IPS-20b (cell line): Measurements from ENCODE around the gene F7.
"Not testable (repeated sequence)": the region's sequence is repeated elsewhere in the genome, so short reads cannot be mapped to it uniquely, and the experiment has no call there.

Source experiments
- H3K27ac ChIP-seq: one replicate; pipeline ENCODE4 v1.5.1; 2013; ENCODE audit warnings: low read length
- H3K27me3 ChIP-seq: 2 replicates; pipeline ENCODE4 v1.6.1; 2013; ENCODE audit warnings: mild to moderate bottlenecking, low read length, inconsistent platforms; ENCODE audit not compliant: insufficient read depth
- H3K36me3 ChIP-seq: 2 replicates; pipeline ENCODE4 v1.6.1; 2013; ENCODE audit warnings: low read depth, mild to moderate bottlenecking, inconsistent platforms, low read length, moderate library complexity; ENCODE audit not compliant: insufficient read depth
- H3K4me1 ChIP-seq: 2 replicates; pipeline ENCODE4 v1.6.1; 2013; ENCODE audit warnings: mild to moderate bottlenecking, control low read depth, inconsistent platforms, low read length, moderate library complexity; ENCODE audit not compliant: insufficient read depth
- H3K4me3 ChIP-seq: 2 replicates; pipeline ENCODE4 v1.5.1; 2013; ENCODE audit warnings: mild to moderate bottlenecking, low read length, inconsistent platforms
- H3K9ac ChIP-seq: 2 replicates; pipeline ENCODE4 v1.6.1; 2013; ENCODE audit warnings: low read depth, mild to moderate bottlenecking, inconsistent platforms, low read length, moderate library complexity
- H3K9me3 ChIP-seq: 2 replicates; pipeline ENCODE4 v1.6.1; 2013; ENCODE audit warnings: mild to moderate bottlenecking, low read depth, low read length, inconsistent platforms; ENCODE audit not compliant: insufficient read depth

F7 gene

GRCh38 chr13:113157929-113158747, 52.5 kb downstream of the F7 start, which contains the start of gene PROZ:
PROZ (plus strand) TSS chr13:113158648; CDS start chr13:113158661, 13 bp downstream.
- Histone ChIP-seq H3K27me3 (peaks cover 7% of the 10 kb centered on the region), H3K4me1 (peaks cover 12% of the 10 kb centered on the region; the same call in 1 of the 2 replicates), H3K9ac (no peak within 1 kb of the TSS)

GRCh38 chr13:113158946-113159345, 53.4 kb downstream of the F7 start:
- H3K4me1 ChIP-seq: peaks cover 8% of the 10 kb centered on the region; the same call in 1 of the 2 replicates

More at GRCh38 chr13:113157929-113158747, 52.5 kb downstream of the F7 start, which contains the start of gene PROZ:
- Histone ChIP-seq H3K9me3 (no peaks in the 10 kb centered on the region), H3K36me3 (no peaks in the 10 kb centered on the region), H3K27ac (no peak within 1 kb of the TSS), H3K4me3 (no peak within 1 kb of the TSS)

GRCh38 chr13:113159701-113160100, 54.1 kb downstream of the F7 start:
- H3K9me3 ChIP-seq: no peaks in the 10 kb centered on the region
- H3K4me3 ChIP-seq: no peak overlapping the region
- no peaks in the 10 kb centered on the region; the same call in 1 of the 2 replicates for H3K27me3 ChIP-seq
- H3K27ac ChIP-seq: no peak overlapping the region
- peaks cover 8% of the 10 kb centered on the region; the same call in 1 of the 2 replicates for H3K4me1 ChIP-seq
- H3K36me3 ChIP-seq: no peaks in the 10 kb centered on the region
- H3K9ac ChIP-seq: no peak overlapping the region

More at GRCh38 chr13:113158946-113159345, 53.4 kb downstream of the F7 start:
- H3K27ac ChIP-seq: no peak overlapping the region
- H3K9me3 ChIP-seq: no peaks in the 10 kb centered on the region
- no peak overlapping the region for H3K9ac ChIP-seq
- H3K4me3 ChIP-seq: no peak overlapping the region
- H3K36me3 ChIP-seq: no peaks in the 10 kb centered on the region
- no peaks in the 10 kb centered on the region; the same call in 1 of the 2 replicates for H3K27me3 ChIP-seq

GRCh38 chr13:113160983-113161382, 55.4 kb downstream of the F7 start:
- Histone ChIP-seq H3K9ac (no peak overlapping the region), H3K36me3 (no peaks in the 10 kb centered on the region), H3K27me3 (no peaks in the 10 kb centered on the region; the same call in 1 of the 2 replicates), H3K4me1 (peaks cover 8% of the 10 kb centered on the region; the same call in 1 of the 2 replicates), H3K9me3 (no peaks in the 10 kb centered on the region), H3K27ac (no peak overlapping the region), H3K4me3 (no peak overlapping the region)

- Histone ChIP-seq H3K4me1 (peaks cover 8% of the 10 kb centered on the region; the same call in 1 of the 2 replicates), H3K27ac (no peak overlapping the region), H3K27me3 (no peaks in the 10 kb centered on the region; the same call in 1 of the 2 replicates), H3K4me3 (no peak overlapping the region), H3K9ac (no peak overlapping the region), H3K9me3 (no peaks in the 10 kb centered on the region), H3K36me3 (no peaks in the 10 kb centered on the region)
Measured at GRCh38 chr13:113161433-113161832, 55.8 kb downstream of the F7 start.

GRCh38 chr13:113161975-113162374, 56.4 kb downstream of the F7 start:
- not testable (repeated sequence) for H3K36me3 ChIP-seq, H3K4me3 ChIP-seq, H3K9me3 ChIP-seq, H3K9ac ChIP-seq, H3K27ac ChIP-seq, H3K27me3 ChIP-seq, H3K4me1 ChIP-seq

GRCh38 chr13:113162783-113163685, 57.4 kb downstream of the F7 start:
- Histone ChIP-seq H3K4me1 (peaks cover 8% of the 10 kb centered on the region; the same call in 1 of the 2 replicates), H3K4me3 (no peak overlapping the region), H3K9ac (no peak overlapping the region), H3K27me3 (no peaks in the 10 kb centered on the region), H3K36me3 (0 out of 2 replicates have a peak, but pooled peaks cover 4% of the 10 kb centered on the region), H3K9me3 (no peaks in the 10 kb centered on the region), H3K27ac (no peak overlapping the region)

GRCh38 chr13:113164492-113164891, 58.9 kb downstream of the F7 start:
- Histone ChIP-seq H3K36me3 (peaks cover 17% of the 10 kb centered on the region; the same call in 1 of the 2 replicates), H3K9me3 (no peaks in the 10 kb centered on the region), H3K4me1 (peaks cover 4% of the 10 kb centered on the region; the same call in 1 of the 2 replicates), H3K4me3 (no peak overlapping the region), H3K27ac (no peak overlapping the region), H3K9ac (no peak overlapping the region), H3K27me3 (no peaks in the 10 kb centered on the region)

GRCh38 chr13:113166266-113166665, 60.7 kb downstream of the F7 start:
- Histone ChIP-seq H3K9me3 (no peaks in the 10 kb centered on the region), H3K36me3 (peaks cover 31% of the 10 kb centered on the region; the same call in 1 of the 2 replicates), H3K9ac (no peak overlapping the region), H3K4me3 (no peak overlapping the region), H3K27ac (no peak overlapping the region), H3K4me1 (peaks cover 4% of the 10 kb centered on the region; the same call in 1 of the 2 replicates), H3K27me3 (no peaks in the 10 kb centered on the region)

GRCh38 chr13:113166681-113167080, 61.1 kb downstream of the F7 start:
- peaks cover 4% of the 10 kb centered on the region; the same call in 1 of the 2 replicates for H3K4me1 ChIP-seq
- H3K27me3 ChIP-seq: no peaks in the 10 kb centered on the region
- no peak overlapping the region for H3K9ac ChIP-seq
- H3K36me3 ChIP-seq: peaks cover 35% of the 10 kb centered on the region; the same call in 1 of the 2 replicates
- H3K27ac ChIP-seq: no peak overlapping the region
- H3K9me3 ChIP-seq: no peaks in the 10 kb centered on the region
- H3K4me3 ChIP-seq: no peak overlapping the region

GRCh38 chr13:113167155-113167554, 61.6 kb downstream of the F7 start:
- peaks cover 4% of the 10 kb centered on the region; the same call in 1 of the 2 replicates for H3K4me1 ChIP-seq
- peaks cover 39% of the 10 kb centered on the region; the same call in 1 of the 2 replicates for H3K36me3 ChIP-seq
- H3K4me3 ChIP-seq: no peak overlapping the region
- no peak overlapping the region for H3K27ac ChIP-seq
- H3K9ac ChIP-seq: no peak overlapping the region
- no peaks in the 10 kb centered on the region for H3K9me3 ChIP-seq
- no peaks in the 10 kb centered on the region for H3K27me3 ChIP-seq
